Articular chondrocyte of knee joint (primary cell): ENCODE results near the gene CYTH4. TPM values are rescaled to one million over a fixed set of nuclear protein-coding genes. Genes with fewer than 3 reads are reported as not detected.

Source experiments
- total RNA-seq: library from RNA; depleted of rRNA; stranded (reverse); fragments of >200 nt; gene quantifications from 2 replicates; pipeline ENCODE4 v1.2.3, GENCODE V29; 2012

CYTH4 gene, protein sequence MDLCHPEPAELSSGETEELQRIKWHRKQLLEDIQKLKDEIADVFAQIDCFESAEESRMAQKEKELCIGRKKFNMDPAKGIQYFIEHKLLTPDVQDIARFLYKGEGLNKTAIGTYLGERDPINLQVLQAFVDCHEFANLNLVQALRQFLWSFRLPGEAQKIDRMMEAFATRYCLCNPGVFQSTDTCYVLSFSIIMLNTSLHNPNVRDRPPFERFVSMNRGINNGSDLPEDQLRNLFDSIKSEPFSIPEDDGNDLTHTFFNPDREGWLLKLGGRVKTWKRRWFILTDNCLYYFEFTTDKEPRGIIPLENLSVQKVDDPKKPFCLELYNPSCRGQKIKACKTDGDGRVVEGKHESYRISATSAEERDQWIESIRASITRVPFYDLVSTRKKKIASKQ
- total RNA-seq: not detected in 2 replicates

GRCh38 chr22:37282385-37282677, at the start of gene CYTH4:
TSS of gene CYTH4 (plus strand) at chr22:37282508. CDS start at chr22:37282570, 62 bp downstream.

GRCh38 chr22:37244114-37244921, 38.0 kb upstream of the CYTH4 start, which contains the start of gene RAC2:
TSS of gene RAC2 (minus strand) at chr22:37244269. CDS start at chr22:37244148, 121 bp downstream.

Other genes with a start within 250 kb of the CYTH4 start
- 18.8 and 19.3 TPM in 2 replicates for gene KCTD17, start 230.8 kb upstream of the CYTH4 start, total RNA-seq
- not detected in 2 replicates for gene TMPRSS6, start 172.8 kb upstream of the CYTH4 start, total RNA-seq
- under 0.01 TPM in 1 of 2 replicates, not detected in the other for gene IL2RB, start 132.6 kb upstream of the CYTH4 start, total RNA-seq
- gene C1QTNF6, start 94.3 kb upstream of the CYTH4 start, total RNA-seq: 7.6 and 8.2 TPM in 2 replicates
- not detected in 2 replicates for gene SSTR3, start 70.0 kb upstream of the CYTH4 start, total RNA-seq
- gene RAC2, start 38.2 kb upstream of the CYTH4 start, total RNA-seq: 3.9 and 5.4 TPM in 2 replicates
- gene ELFN2, start 145.0 kb downstream of the CYTH4 start, total RNA-seq: 0.11 and 0.13 TPM in 2 replicates
- gene MFNG, start 203.9 kb downstream of the CYTH4 start, total RNA-seq: 0.39 and 0.86 TPM in 2 replicates
- 13.1 and 16.5 TPM in 2 replicates for gene CARD10, start 236.9 kb downstream of the CYTH4 start, total RNA-seq